Measurements from ENCODE around the gene DERL2.
A peak's percentile ranks its signal among the peaks of the same experiment; 100 is the strongest.
"Not testable (repeated sequence)": the region's sequence is repeated elsewhere in the genome, so short reads cannot be mapped to it uniquely, and the experiment has no call there.

Gene DERL2

GRCh38 chr17:5435781-5436315 lies 50.1 kb downstream of the DERL2 start:
- not testable (repeated sequence) for DNase-seq (ENCODE audit: low read depth)

GRCh38 chr17:5434984-5435383 lies 51.0 kb downstream of the DERL2 start:
- DNase-seq (ENCODE audit: low read depth): no peak

GRCh38 chr17:5431949-5432556 lies 53.9 kb downstream of the DERL2 start:
- DNase-seq (ENCODE audit: low read depth): no peak

GRCh38 chr17:5431234-5431633 lies 54.7 kb downstream of the DERL2 start:
- not testable (repeated sequence) for DNase-seq (ENCODE audit: low read depth)

- no peak for DNase-seq (ENCODE audit: low read depth)
Measured at GRCh38 chr17:5430413-5430999, 55.5 kb downstream of the DERL2 start.

- no peak for DNase-seq (ENCODE audit: low read depth)
Measured at GRCh38 chr17:5429191-5429887, 56.6 kb downstream of the DERL2 start.

GRCh38 chr17:5425826-5426225 lies 60.2 kb downstream of the DERL2 start:
- no peak for DNase-seq (ENCODE audit: low read depth)

GRCh38 chr17:5424909-5425308 lies 61.1 kb downstream of the DERL2 start:
- DNase-seq (ENCODE audit: low read depth): no peak

- DNase-seq (ENCODE audit: low read depth): peak; percentile 46
Measured at GRCh38 chr17:5422505-5422904, 63.5 kb downstream of the DERL2 start.
